Measurements from ENCODE around the gene SYN1.

The SYN1 gene

DNA sequence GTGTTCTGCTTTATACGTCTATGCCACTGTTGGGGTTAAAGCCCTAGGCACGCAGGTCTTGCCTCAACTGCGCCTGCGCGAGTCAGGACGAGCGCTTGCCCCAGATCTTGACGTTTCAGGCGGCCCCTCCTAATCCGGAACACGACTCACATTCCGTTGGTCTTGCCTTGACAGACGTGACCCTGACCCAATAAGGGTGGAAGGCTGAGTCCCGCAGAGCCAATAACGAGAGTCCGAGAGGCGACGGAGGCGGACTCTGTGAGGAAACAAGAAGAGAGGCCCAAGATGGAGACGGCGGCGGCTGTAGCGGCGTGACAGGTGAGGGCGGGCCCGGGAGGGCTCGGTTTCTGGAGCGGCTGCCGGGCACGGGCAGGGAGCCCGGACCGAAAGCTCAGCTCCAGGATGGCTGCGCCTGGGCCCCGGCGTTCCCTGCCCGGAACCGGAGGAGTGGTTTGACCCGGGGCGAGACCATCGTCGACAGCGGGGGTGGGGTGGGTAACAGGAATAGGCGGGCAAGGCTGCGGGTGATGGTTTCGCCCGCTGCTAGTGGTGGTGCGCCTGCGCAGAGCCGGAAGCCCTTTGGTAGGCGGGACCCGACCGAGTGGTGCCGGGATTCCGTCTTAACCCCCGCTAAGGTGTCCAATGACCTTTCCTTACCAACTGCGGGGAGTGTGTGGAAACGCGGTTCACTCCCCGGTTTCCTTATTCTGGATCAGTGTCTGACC lies 58.6 kb downstream of the SYN1 start, which contains the start of gene ARAF:
TSS of gene ARAF (plus strand) at position 272 of the 725 bp plus-strand sequence. CDS start 1,763 bp downstream, outside the sequence.
- peak; percentile 98 for DNase-seq (ENCODE audit: low read depth, low spot score)
- peak within 1 kb of the TSS; percentile 83 for H3K4me3 ChIP-seq (ENCODE audit: low read length)

DNA sequence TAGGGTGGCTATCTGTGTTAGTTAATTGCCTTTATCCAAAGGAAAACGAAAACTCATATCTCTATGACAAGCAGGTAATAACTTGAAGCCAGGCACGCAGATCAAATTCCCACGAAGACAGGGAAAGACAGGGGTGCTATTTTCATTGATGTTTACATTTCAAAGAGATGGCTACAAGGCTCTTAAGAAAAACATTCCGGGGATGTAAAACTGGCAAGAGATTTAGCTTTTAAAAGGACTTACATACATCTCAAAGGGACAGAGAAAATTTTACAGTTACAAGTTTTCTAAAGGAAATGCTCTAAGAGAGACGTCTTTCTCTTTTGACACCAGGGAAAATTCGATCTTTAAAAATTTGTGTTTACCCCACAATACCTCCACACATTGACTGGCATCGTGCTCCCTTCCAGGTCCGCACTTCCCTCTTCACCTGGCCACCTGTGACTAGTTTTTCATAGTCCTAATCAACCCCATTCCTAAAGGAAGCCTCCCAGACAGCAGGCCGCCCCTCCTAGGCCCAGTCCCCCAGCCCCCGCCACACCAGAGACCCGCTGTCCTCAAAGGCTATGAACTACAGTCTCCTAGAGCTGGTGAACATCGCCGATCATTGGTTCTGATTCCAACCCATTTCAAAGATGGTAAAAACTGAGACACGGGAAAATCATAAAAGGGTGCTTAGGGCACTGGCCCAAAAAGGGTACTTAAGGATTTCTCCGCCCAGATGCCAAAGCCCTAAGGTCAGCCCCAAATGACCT lies 59.3 kb downstream of the SYN1 start:
- peak overlapping the region; percentile 83 for H3K4me3 ChIP-seq (ENCODE audit: low read length)
- no peak for DNase-seq (ENCODE audit: low read depth, low spot score)

DNA sequence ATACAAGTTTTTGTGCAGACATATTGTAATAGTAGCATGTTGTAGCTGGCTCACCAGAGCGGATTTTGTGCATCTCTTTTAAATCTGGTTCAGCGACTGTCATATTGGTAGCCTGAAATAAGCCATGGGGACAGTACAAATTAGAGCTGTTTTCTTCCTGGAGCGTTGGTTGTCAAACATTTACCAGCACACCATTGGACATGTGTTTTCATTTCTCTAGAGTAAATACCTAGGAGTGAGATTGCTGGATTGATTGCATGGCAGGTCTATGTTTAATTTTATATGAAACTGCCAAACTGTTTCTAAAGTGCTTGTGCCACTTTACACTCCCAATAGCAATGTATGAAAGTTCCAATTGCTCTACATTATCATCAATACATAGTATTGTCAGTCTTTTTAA lies 61.2 kb downstream of the SYN1 start:
- H3K4me3 ChIP-seq (ENCODE audit: low read length), result no peak overlapping the region
- no peak for DNase-seq (ENCODE audit: low read depth, low spot score)

DNA sequence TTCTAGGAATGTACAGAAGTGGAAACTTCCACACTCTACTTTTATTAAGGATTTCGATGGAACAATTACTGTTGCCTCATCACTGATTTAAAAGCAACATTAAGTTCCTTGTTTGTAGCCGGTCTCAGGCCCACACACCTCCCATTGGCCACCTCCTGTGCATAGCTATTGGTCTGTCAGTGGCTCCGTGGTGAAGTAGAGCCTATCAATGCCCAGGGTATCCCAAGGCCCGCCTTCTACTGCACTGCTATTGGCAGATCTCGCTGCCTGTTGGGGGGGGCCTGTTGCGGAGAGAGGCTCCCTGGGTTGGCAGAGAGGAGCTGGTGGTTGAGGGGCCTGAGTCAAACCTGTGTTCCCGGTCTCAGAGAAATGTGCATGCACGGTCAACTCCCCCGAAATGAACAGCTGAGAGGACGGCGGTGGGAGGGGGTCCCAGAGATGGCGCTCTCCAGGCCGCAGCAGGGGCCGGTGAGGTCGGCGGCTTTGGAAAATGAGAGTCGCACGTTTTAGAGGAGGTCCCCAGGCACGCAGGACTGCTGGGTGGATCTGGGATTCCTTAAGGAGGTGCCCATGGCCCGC lies 63.5 kb downstream of the SYN1 start:
- no peak overlapping the region for H3K4me3 ChIP-seq (ENCODE audit: low read length)
- no peak for DNase-seq (ENCODE audit: low read depth, low spot score)

DNA sequence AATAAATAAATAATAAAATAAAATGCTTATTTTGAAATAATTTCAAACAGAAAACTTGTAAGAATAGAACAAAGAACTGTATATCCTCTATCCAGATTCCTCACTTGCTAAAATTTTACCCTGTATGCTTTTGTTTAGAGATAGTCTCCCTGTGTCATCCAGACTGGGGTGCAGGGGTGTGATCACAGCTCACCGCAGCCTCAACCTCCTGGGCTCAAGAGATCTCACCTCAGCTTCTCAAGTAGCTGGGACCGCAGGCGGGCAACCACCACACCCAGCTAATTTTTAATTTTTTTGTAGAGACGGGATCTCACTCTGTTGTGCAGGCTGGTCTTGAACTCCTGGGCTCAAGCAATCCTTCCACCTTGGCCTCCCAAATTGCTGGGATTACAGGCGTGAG lies 76.2 kb downstream of the SYN1 start:
- DNase-seq (ENCODE audit: low read depth, low spot score), result no peak
- no peak overlapping the region for H3K4me3 ChIP-seq (ENCODE audit: low read length)

DNA sequence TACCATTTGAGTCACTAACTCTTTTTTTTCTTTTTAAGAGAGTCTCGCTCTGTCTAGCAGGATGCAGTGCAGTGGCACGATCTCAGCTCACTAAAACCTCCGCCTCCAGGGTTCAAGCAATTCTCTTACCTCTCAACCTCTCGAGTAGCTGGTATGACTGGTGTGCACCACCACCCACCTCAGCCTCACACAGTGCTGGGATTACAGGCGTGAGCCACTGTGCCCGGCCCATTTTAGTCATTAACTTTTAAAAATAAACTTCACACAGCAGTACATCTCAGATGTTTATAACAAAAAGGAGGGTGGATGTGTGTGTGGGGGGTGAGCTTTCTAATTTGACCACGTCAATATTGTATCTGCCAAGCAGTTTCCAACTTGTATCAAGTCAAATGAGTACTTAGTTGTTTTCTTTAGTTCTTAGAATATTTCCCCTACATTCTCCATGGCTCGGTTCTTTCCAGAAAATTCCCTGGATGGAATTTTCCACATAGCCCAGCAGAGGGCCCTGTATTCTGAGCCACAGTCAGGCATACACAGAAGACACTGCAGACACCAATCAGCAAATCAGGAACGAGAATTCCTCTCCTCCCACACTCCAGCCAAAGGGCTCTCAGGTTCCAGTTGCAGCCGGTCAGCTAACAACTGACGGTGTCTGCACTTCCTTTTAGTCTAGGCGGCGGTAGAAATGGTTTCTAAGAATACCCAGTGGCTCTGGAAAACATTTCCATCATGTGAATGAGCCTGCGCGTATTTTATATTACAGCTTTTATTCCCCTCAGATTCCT lies 78.7 kb downstream of the SYN1 start:
- H3K4me3 ChIP-seq (ENCODE audit: low read length), result no peak overlapping the region
- DNase-seq (ENCODE audit: low read depth, low spot score), result no peak

DNA sequence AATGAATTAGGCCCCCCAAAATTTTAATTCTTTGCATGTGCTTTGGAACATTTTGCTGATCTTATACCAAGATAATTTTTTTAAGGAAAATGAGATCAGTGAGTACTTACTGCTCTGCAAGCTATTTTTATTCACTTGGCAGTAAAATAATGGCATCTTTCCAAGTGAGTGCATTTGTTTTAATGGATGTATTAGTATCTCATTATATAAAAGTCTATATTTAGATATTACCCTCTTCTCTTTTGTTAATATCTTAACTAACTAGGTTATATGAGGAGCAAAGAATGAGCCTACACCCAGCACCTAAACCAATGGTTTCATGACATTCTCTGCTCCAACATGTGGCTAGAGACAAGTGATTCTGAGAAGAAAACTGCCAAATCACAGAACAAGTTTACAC lies 79.8 kb downstream of the SYN1 start:
- DNase-seq (ENCODE audit: low read depth, low spot score), result no peak
- no peak overlapping the region for H3K4me3 ChIP-seq (ENCODE audit: low read length)

DNA sequence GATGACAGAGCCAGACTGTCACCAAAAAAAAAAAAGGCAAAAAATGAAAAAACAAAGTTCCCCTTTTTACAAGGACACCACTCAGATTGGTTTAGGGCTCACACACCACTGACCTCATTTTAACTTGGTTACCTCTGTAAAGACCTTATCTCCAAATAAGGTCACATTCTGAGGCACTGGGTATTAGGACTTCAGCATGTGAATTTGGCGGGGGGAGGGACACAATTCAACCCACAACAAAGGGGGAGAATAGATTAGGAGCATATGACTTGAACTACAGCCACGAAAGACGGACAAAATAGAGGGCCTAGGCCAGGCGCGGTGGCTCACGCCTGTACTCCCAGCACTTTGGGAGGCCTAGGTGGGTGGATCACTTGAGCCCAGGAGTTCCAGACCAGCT lies 89.6 kb downstream of the SYN1 start:
- DNase-seq (ENCODE audit: low read depth, low spot score), result no peak
- H3K4me3 ChIP-seq (ENCODE audit: low read length), result no peak overlapping the region

DNA sequence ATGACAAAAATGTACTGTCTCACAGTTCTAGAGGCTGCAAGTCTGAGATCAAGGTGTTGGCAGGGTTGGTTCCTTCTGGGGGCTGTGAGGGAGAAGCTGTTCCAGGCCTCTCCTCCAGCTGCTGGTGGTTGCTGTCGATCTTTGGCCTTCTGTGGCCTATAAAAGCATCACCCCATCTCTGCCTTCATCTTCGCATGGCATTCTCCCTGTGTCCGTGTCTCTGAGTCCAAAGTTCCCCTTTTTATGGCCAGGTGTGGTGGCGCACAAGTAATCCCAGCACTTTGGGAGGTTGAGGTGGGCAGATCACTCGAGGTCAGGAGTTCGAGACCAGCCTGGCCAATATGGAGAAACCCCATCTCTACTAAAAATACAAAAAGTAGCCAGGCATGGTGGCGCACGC lies 90.1 kb downstream of the SYN1 start:
- no peak for DNase-seq (ENCODE audit: low read depth, low spot score)
- no peak overlapping the region for H3K4me3 ChIP-seq (ENCODE audit: low read length)

DNA sequence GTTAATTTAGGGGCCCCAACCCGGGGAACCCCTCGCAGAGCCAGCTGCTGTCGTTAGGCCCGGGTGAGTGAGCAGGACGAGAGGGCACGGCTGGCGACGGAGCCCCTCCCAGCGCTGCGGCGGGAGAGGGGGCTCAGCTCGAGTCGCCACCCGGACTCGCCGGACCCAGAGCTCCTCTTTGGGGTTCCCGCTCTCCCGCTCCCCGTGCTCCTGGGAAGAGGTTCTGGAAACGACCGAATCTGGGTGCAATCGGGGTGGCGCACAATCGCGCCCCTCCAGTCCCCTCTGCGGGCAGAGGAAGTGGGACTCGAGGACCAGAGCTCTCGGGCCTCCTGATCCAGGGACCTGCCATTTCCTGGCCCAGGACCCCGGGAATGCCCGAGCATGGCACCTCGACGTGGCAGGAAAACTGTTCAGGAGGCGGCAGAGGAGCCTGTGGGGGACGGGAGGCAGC lies 95.9 kb downstream of the SYN1 start:
- no peak for DNase-seq (ENCODE audit: low read depth, low spot score)
- peak overlapping the region; percentile 42 for H3K4me3 ChIP-seq (ENCODE audit: low read length)

DNA sequence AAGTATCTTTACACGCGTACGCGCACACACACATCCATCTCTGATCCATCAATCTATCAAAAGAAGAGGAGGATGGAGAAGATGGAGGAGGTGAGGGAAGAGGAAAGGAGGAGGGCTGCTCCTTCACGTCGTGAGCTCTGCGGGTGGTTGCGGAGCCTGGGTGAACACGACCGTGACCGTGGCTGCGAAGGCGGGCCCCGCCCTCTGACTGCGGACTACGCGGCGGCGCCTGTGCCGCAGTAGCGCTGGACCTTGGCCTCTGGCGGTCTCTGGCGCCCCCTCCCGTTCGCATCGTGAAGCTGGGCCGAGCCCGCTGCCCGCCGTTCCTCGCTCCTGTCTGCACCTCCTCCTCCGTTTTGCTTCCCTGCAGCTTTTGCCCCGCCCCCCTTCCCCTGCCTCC lies 96.4 kb downstream of the SYN1 start:
- peak overlapping the region; percentile 42 for H3K4me3 ChIP-seq (ENCODE audit: low read length)
- DNase-seq (ENCODE audit: low read depth, low spot score), result peak; percentile 29

Measured in Jurkat, Clone E6-1 (cell line).